Activated CD4-positive, alpha-beta T cell treated with anti-CD3 and anti-CD28 coated beads, Interleukin-2, amount 50 U/mL, for 16 hours (primary cell): ENCODE data around the gene DLX2.
"Not testable (repeated sequence)": the region's sequence is repeated elsewhere in the genome, so short reads cannot be mapped to it uniquely, and the experiment has no call there.

ENCODE experiments used
- DNase-seq: peaks from one replicate; pipeline ENCODE4 v3.0.0-alpha.2; 2020

The DLX2 gene

GRCh38 chr2:172081221-172082022, 21.3 kb downstream of the DLX2 start:
- no peak for DNase-seq

DNA sequence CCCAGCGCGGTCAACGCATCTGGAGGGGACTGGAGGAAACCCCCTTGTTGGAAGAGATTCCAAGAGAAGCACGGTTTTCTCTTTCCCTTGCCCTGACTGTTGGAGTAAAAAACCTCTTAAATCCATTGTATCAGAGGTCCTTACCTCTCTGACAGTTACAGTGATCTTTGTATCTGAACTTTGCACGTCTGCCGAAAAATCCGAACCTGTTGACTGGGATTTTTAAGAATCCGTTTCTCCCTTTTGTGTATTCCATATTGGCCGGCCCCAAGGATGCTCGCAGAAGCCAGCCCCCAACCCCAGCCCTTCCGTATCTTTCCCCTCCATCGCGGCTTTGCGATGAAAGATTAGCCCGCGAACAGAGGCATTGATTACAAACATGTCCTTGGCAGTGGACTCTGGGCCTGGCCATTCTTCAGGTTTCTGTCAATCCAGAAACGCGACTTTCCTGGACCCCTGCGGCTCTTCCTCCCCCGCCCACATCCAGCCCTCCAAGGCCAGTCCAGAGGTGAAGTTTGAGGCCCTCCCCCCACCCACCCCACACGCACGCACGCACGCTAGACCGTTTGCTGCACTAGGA, 22.0 kb downstream of the DLX2 start:
- DNase-seq = no peak

- no peak for DNase-seq
Measured at GRCh38 chr2:172079838-172080640, 22.7 kb downstream of the DLX2 start.

GRCh38 chr2:172079416-172079815, 23.3 kb downstream of the DLX2 start:
- DNase-seq = no peak

GRCh38 chr2:172074254-172074653, 28.4 kb downstream of the DLX2 start:
- DNase-seq = no peak

GRCh38 chr2:172073518-172073917, 29.2 kb downstream of the DLX2 start:
- no peak for DNase-seq

GRCh38 chr2:172072706-172073105, 30.0 kb downstream of the DLX2 start:
- DNase-seq = no peak

DNA sequence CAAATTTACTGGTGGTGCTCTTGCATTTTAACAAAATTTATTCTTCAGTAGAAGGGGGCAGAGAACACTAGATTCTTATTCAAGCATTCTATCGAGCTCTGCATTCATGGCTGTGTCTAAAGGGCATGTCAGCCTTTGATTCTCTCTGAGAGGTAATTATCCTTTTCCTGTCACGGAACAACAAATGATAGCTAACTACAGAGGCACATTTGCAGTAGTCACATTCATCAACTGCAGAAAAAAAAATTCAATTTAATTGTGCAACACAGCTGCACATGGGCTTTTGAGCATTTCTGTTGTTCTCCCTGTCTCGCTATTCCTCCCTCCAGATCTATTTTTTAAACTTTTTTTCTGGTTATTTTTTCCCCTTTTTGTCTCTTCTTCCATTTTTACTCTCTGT, 30.4 kb downstream of the DLX2 start:
- no peak for DNase-seq

GRCh38 chr2:172070936-172071335, 31.8 kb downstream of the DLX2 start:
- DNase-seq = no peak

- not testable (repeated sequence) for DNase-seq
Measured at GRCh38 chr2:172067905-172068304, 34.8 kb downstream of the DLX2 start.

- no peak for DNase-seq
Measured at GRCh38 chr2:172066394-172066886, 36.3 kb downstream of the DLX2 start.

DNA sequence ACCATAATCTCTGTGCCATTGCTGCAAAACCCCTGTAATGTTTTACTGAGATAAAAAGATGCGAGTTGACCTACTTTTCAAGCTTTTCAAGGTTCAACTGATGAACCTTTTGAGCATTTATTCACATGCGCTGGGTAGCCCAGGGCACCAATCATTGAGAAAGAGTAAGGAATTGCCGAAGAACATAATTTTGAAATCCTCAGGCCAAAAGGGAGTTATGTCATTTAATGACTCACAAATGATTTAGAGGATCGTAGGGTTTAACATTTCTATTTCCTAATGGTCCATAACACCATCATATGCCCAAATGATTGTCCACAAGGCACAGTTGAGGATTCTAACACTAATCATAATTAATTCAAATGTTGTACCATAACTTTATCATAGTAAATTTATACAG, 37.6 kb downstream of the DLX2 start:
- DNase-seq = no peak

DNA sequence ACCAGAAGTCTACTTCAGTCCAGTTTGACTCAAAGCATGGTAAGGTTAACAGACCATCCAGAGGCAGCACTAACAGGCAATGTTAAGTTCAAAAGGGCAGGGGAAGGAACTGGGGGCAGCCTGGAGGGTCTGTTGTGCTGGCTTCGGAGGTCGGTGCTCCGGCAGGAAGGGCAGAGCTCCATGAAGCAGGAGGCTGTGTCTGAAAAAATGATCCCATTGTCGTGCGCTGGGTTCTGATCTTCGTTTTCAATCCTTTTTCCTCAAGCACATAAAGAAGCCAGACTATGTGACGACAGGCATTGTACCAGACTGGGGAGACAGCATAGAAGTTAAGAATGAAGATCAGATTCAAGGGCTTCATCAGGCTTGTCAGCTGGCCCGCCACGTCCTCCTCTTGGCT, 39.3 kb downstream of the DLX2 start:
- no peak for DNase-seq

- no peak for DNase-seq
Measured at GRCh38 chr2:172062402-172063004, 40.2 kb downstream of the DLX2 start.

DNA sequence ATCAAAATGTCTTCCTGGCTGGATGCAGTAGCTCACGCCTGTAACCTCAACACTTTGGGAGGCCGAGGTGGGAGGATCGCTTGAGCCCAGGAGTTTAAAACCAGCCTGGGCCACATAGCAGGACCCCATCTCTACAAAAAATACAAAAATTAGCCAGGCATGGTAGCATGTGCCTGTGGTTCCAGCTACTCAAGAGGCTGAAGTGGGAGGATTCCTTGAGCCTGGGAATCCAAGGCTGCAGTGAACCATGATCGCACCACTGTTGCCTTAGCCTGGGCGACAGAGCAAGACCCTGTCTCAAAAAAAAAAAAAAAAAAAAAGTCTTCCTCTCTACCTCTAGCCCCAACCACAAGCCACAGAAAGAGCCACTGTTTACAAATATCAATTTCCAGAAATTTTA, 42.6 kb downstream of the DLX2 start:
- not testable (repeated sequence) for DNase-seq

DNA sequence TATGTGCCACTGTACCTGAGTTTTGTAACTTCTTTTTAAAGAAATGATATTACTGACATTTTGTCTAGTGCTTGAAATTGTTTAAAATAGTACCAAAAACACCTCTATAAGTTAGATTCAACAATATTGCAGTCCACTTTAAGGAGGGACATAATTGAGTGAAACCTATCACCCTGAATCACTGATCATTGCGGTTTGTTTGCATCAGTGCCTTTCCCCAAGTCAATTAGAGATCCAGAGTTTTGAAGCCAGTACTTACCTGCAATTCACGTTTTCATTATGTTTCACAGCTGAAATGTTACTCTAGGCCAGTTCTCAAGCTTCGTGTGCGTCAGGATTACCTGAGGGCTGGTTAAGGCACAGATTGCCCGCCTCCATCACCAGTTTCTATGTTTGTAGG, 44.0 kb downstream of the DLX2 start:
- no peak for DNase-seq

DNA sequence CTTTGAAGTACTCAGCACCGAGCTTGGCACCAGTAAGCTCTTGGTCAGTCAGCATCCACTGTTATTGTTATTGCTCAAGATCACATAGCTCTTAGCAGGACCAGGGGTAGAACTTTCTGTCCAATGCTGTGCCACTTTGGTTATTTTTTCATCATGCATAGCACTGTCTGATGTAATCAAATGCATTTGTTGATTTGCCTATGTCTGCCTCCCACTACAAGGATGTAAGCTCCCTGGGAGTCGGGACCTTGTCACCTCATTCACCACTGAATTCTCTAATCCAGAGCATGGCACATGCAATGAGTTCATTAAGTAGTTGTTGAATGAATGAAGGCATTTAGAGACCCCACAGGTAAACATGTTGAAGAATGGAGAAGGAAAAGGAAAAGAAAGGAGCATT, 46.4 kb downstream of the DLX2 start:
- DNase-seq = no peak

DNA sequence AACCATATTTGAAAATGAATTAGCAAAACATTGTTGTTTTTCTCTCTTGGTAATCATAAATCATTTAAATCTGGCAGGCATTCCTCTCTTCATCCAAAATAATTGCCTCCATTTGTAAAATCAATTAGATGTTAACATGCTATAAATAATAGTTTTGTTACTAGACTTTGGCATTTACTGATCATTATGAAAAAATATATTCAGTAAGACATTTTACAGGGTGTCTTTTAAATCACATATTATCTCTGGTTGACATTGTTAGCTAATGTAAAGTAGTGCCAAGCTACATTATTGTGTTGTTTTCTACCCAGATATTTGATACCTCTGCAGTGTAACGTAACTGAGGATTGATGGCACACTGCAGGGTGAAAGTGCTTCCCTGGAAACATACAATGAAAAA, 49.2 kb downstream of the DLX2 start:
- DNase-seq = no peak

- DNase-seq = no peak
Measured at GRCh38 chr2:172052000-172052983, 50.4 kb downstream of the DLX2 start.

GRCh38 chr2:172050479-172051125, 52.1 kb downstream of the DLX2 start:
- DNase-seq = no peak

DNA sequence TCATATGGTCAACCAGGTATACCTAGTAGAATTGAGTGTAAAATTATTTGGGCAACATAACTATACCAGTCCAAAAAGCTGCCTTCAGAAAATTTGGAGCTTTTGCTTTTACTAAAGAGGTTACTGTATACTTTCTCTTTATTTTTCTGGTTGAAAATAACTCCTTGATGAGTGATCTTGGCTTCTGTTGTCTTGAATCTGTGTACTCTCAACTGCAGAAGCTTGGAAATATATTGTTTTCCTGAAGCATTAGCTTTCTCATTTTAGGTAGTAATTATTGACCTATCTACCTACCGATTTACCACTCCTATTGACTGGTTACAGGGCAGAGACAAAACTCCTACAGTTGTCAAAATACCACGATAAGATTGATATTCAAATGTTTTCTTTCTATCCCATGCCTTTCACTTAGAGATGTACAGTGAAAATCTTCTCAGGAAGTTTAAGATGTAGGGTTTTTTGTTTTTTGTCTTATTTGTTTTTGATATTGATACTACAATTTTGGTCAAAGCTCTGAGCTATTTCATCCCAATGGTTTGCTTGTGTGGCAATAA, 53.1 kb downstream of the DLX2 start:
- no peak for DNase-seq
